ENCODE measurements around the gene RIN3.

DNA sequence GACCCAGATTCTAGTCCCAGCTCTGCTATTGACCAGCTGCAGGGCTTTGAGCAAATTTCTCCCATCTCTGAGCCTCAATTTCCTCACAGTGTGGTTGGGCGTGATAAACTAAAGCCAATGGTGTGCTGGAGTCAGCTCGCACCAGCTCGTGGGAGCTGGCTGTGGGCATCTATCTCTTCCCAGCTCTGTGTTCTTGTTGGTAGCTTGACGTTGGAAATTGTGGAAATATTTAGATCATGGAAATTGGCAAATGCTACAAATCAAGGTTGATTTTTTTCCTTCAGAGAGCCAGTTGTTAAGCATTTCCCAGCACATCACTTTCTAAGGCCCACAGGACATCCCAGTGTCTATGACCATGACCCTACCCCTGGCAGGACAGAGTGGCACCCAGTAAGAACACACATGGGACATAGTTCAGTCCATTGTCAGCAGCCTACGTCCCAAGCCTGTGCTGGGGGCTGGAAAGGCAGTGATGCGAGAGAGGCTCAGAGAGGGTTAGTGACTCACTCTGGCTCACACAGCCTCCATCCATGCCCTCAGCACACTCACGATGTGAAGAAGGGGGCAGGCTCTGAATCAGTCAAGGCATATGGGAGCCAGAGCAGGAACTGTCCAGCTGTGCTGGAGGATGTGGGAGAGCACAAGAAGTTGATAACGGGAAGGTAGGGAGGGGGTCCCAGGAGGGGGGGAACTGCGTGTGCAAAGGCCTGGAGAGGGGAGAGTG lies 157.2 kb downstream of the RIN3 start:
- no peak for TF ChIP-seq POLR2A (IDR thresholded peaks at IDR 0.05)
- TF ChIP-seq, protein P1, sequence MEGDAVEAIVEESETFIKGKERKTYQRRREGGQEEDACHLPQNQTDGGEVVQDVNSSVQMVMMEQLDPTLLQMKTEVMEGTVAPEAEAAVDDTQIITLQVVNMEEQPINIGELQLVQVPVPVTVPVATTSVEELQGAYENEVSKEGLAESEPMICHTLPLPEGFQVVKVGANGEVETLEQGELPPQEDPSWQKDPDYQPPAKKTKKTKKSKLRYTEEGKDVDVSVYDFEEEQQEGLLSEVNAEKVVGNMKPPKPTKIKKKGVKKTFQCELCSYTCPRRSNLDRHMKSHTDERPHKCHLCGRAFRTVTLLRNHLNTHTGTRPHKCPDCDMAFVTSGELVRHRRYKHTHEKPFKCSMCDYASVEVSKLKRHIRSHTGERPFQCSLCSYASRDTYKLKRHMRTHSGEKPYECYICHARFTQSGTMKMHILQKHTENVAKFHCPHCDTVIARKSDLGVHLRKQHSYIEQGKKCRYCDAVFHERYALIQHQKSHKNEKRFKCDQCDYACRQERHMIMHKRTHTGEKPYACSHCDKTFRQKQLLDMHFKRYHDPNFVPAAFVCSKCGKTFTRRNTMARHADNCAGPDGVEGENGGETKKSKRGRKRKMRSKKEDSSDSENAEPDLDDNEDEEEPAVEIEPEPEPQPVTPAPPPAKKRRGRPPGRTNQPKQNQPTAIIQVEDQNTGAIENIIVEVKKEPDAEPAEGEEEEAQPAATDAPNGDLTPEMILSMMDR (IDR thresholded peaks at IDR 0.05) = no peak
